ENCODE data around the gene CARD8.
"Not testable (repeated sequence)": the region's sequence is repeated elsewhere in the genome, so short reads cannot be mapped to it uniquely, and the experiment has no call there.

CARD8 gene

DNA sequence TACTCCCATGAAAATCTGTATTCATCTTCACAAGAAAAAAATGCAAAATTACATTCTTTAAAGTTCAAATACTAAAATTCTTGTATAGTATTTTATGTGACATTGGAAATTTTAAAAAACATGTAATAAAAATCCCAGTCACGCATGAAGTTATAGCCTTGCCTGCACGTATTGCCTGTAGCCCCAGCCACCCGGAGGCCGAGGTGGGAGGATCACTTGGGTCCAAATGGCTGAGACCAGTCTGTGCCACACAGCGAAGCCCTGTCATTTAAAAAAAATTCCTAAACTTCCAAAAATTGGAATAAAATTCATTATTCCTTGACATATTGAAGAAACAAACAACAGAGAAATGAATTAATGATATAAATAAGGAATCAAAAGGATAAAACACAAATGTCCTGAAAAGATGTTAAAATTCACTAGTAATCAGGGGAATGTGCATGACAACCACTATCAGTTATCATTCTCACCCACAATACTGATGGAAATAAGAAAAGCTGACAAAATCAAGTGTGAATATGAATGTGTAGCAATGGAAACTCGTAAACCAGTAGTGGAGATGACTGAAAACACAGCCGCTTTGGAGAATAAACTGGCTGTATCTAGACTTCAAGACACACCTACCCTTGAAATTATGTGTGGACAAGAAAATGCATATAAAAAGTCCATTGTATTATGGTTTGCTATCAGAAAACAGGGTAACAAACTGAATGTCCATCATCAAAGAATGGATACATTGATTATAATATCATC lies 7.5 kb downstream of the CARD8 start:
- H3K4me3 ChIP-seq (replicated peaks in 1 of 2; ENCODE audit: low read depth in 2 of 2, low read length in 2 of 2): no peak overlapping the region
- no peak for DNase-seq (ENCODE audit: low read depth in 2 of 2)
- TF ChIP-seq, protein P1, sequence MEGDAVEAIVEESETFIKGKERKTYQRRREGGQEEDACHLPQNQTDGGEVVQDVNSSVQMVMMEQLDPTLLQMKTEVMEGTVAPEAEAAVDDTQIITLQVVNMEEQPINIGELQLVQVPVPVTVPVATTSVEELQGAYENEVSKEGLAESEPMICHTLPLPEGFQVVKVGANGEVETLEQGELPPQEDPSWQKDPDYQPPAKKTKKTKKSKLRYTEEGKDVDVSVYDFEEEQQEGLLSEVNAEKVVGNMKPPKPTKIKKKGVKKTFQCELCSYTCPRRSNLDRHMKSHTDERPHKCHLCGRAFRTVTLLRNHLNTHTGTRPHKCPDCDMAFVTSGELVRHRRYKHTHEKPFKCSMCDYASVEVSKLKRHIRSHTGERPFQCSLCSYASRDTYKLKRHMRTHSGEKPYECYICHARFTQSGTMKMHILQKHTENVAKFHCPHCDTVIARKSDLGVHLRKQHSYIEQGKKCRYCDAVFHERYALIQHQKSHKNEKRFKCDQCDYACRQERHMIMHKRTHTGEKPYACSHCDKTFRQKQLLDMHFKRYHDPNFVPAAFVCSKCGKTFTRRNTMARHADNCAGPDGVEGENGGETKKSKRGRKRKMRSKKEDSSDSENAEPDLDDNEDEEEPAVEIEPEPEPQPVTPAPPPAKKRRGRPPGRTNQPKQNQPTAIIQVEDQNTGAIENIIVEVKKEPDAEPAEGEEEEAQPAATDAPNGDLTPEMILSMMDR (IDR thresholded peaks at IDR 0.05; ENCODE audit: low read depth, low read length): no peak

DNA sequence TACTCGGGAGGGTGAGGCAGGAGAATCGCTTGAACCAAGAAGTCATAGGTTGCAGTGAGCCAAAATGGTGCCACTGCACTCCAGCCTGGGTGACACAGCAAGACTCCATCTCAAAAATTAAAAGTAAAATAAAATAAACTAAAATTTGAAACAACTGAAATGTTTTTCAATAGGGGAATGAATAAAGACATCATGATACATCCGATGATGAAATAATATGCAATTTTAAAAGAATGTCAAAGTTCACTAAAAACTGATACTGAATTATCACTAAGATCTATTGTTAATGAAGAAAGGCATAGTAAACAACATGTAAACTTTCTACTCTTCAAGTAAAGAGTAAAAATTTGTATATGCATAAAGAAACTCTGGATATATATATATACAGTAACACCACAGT lies 8.5 kb downstream of the CARD8 start:
- TF ChIP-seq, protein P1 (IDR thresholded peaks at IDR 0.05; ENCODE audit: low read depth, low read length): no peak
- no peak overlapping the region for H3K4me3 ChIP-seq (replicated peaks in 1 of 2; ENCODE audit: low read depth in 2 of 2, low read length in 2 of 2)
- no peak for DNase-seq (ENCODE audit: low read depth in 2 of 2)

DNA sequence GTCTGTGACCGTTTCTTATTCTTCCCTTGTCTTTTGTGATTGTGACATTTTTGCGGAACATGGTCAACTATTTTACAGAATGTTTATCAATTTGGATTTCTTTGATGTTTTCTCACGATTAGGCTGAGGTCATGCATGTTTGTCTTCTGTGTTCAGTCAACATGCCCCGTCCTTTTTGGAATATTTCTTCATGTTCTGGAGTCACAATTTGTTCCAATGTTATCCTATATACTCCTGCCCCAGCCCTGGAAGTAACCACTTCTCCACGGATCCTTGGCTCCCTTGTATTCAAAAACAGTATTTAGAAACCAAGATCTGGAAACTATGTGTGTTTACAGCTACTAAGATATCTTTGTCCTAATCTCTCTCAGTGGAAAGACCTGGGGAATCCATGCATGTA lies 9.6 kb downstream of the CARD8 start:
- DNase-seq (ENCODE audit: low read depth in 2 of 2): no peak
- TF ChIP-seq, protein P1 (IDR thresholded peaks at IDR 0.05; ENCODE audit: low read depth, low read length): no peak
- H3K4me3 ChIP-seq (replicated peaks in 1 of 2; ENCODE audit: low read depth in 2 of 2, low read length in 2 of 2): no peak overlapping the region

DNA sequence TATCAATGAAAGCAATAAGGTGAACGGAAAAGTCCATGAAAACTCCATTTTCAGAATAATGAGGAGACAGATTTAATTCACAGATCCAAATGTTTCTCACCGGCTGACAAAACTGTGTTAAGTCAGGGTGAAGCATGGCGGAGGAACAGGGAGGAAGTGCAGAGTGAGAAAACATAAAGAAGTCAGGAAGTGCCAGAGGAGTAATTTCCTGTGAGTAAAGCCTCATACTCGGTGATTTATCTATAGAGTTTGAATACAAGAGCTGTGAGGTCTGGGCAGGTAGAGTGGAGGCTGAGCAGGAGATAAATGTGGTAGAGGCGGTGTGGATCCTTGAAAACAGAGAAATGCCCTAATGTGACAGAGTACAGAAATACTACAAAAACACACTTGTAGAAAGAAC lies 11.4 kb downstream of the CARD8 start:
- H3K4me3 ChIP-seq (replicated peaks in 1 of 2; ENCODE audit: low read depth in 2 of 2, low read length in 2 of 2): no peak overlapping the region
- TF ChIP-seq, protein P1 (IDR thresholded peaks at IDR 0.05; ENCODE audit: low read depth, low read length): no peak
- DNase-seq (ENCODE audit: low read depth in 2 of 2): peak; percentile 28 to 58

DNA sequence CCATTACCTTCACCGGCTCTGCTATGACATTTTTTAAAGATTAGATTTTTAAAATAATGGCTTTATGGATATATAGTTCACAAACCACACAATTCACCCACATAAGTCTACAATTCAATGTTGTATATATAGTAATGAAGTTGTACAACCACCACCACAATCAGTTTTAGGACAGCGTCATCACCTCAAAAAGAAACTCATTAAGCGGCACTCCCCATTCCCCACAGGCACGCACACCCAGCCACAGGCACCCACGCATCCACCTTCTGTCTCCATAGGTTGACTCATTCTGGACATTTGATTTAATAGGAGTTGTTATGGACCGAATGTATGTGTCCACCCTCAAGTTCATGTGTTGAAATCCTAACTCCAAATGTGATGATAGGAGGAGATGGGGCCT lies 13.9 kb downstream of the CARD8 start:
- not testable (repeated sequence) for DNase-seq (ENCODE audit: low read depth in 2 of 2)

DNA sequence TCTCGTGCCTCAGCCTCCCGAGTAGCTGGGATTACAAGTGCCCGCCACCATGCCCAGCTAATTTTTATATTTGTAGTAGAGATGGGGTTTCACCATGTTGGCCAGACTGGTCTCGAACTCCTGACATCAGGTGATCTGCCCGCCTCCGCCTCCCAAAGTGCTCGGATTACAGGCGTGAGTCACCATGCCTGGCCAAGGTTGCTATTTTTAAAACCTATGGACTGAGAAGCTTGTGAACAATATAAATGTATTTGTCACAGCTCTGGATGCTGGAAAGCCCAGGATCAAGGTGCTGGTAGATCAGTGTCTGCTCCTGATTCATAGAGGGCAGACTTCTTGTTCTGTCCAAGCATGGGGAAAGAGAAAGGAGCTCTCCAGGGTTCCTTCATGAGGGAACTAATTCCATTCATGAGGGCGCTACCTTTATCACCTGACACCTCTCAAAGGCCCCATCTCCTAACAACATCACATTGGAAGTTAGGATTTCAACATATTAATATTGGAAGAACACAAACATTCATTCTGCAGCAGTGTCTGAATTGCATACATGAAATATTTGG lies 16.1 kb downstream of the CARD8 start:
- TF ChIP-seq, protein P1 (IDR thresholded peaks at IDR 0.05; ENCODE audit: low read depth, low read length): no peak

More for the DNA sequence above, 13.9 kb downstream of the CARD8 start:
- not testable (repeated sequence) for H3K4me3 ChIP-seq (replicated peaks in 1 of 2; ENCODE audit: low read depth in 2 of 2, low read length in 2 of 2)

DNA sequence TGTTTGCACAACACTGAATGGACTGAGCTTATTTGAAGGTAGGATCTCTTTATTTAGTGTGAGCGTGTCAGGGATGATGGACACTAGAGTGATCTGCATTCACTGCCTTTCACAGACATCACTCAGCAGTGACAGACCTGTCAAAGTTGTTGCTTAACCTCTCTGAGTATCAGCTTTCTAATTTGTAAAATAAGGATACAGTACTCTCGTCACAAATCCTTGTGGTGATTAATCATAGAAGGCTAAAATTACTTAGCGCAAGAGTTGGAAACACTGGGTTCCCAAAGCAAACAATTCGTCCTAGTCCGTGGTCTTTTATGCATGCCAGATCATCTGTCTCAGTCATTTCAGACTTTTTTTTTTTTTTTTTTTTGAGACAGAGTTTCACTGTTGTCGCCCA lies 16.6 kb downstream of the CARD8 start:
- H3K4me3 ChIP-seq (replicated peaks in 1 of 2; ENCODE audit: low read depth in 2 of 2, low read length in 2 of 2): no peak overlapping the region
- TF ChIP-seq, protein P1 (IDR thresholded peaks at IDR 0.05; ENCODE audit: low read depth, low read length): no peak
- no peak for DNase-seq (ENCODE audit: low read depth in 2 of 2)

More for the DNA sequence above, 16.1 kb downstream of the CARD8 start:
- no peak overlapping the region for H3K4me3 ChIP-seq (replicated peaks in 1 of 2; ENCODE audit: low read depth in 2 of 2, low read length in 2 of 2)
- peak in 1 of 2 donors; percentile 44 for DNase-seq (ENCODE audit: low read depth in 2 of 2)
